Cardiac fibroblast (primary cell): Measurements from ENCODE around the gene BAHD1.

Experiments used
- DNase-seq, 2 donors: peaks; one replicate each; pipeline versions ENCODE4 v3.0.0 to v3.0.0-alpha.2; 2010; ENCODE audit warnings: low read depth in 2 of 2
- H3K4me3 ChIP-seq, 2 donors: replicated peaks in 1 of 2; 1 replicate in 1 of 2; 2 replicates in 1 of 2; pipeline ENCODE4 v1.5.1; 2011; ENCODE audit warnings: low read depth in 2 of 2, low read length in 2 of 2, mild to moderate bottlenecking in 2 of 2, moderate library complexity in 1 of 2
- TF ChIP-seq, protein P1 (sequence below): IDR thresholded peaks from one replicate; pipeline ENCODE4 v1.5.1; 2011; ENCODE audit warnings: low read depth, mild to moderate bottlenecking, low read length, inconsistent platforms

The BAHD1 gene

DNA sequence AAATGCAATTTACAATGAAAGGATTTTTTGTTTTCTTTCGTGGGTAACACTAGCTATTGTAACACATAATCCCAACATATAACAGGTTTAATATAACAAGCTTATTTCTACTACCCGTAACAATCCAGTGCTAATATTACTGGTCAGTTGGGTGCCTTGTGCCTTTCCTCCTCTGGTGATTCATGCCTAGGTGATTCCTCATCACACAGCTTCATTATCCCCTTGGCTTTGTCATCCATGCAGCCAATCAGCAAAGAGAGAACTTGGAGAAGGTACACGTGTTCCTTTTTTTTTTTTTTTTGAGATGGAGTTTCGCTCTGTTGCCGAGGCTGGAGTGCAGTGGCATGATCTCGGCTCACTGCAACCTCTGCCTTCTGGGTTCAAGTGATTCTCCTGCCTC lies 60.7 kb downstream of the BAHD1 start:
- H3K4me3 ChIP-seq: no peak overlapping the region
- TF ChIP-seq, protein P1, sequence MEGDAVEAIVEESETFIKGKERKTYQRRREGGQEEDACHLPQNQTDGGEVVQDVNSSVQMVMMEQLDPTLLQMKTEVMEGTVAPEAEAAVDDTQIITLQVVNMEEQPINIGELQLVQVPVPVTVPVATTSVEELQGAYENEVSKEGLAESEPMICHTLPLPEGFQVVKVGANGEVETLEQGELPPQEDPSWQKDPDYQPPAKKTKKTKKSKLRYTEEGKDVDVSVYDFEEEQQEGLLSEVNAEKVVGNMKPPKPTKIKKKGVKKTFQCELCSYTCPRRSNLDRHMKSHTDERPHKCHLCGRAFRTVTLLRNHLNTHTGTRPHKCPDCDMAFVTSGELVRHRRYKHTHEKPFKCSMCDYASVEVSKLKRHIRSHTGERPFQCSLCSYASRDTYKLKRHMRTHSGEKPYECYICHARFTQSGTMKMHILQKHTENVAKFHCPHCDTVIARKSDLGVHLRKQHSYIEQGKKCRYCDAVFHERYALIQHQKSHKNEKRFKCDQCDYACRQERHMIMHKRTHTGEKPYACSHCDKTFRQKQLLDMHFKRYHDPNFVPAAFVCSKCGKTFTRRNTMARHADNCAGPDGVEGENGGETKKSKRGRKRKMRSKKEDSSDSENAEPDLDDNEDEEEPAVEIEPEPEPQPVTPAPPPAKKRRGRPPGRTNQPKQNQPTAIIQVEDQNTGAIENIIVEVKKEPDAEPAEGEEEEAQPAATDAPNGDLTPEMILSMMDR: no peak
- DNase-seq: peak in 1 of 2 donors; percentile 28

DNA sequence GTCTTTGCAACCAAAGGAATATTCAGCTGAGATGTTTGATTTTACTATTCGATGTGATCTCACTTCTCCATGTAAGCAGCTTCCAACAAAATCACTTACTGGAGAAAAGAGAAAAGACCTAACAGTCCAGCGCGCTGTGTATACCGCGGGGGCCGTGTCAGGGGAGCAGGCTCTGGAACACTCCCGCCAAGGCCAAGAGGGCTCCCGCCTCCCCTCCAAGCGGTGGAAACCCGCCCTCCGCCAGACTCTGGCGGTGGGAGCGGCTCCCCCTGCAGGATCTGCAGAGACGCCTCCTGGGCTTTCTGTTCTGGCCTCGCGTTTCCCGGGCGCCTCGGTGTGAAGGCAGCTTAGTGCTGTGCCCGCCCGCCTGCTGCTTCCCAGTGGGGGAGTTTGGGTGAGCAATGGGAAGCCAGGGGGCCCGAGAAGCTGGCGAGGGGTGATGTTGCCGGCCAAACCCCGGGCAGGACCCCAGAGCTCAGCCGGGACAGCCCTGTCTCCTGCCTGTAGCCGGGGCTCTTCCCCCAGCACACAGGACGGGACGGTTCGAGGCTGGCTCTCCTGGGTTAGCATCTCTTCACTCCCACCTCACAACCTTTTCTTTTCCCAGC lies 66.3 kb downstream of the BAHD1 start:
- peak overlapping the region; percentile 28 to 37 for H3K4me3 ChIP-seq
- TF ChIP-seq, protein P1: peak; percentile 84
- DNase-seq: peak; percentile 72 to 80

DNA sequence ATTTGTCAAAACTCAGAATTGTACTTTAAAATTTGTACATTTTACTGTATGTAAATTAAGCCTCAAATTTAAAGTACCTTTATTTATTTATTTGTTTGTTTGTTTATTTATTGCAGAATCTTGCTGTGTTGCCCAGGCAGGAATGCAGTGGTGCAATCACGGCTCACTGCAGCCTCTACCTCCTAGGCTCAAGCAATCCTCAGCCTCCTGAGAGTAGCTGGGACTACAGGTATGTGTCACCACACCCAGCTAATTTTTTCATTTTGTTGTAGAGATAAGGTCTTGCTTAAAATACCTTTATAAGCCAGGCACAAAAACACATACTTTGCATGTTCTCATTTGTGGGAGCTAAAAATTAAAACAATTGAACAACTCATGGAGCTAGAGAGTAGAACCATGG lies 67.5 kb downstream of the BAHD1 start:
- TF ChIP-seq, protein P1: no peak
- H3K4me3 ChIP-seq: no peak overlapping the region
- DNase-seq: no peak

DNA sequence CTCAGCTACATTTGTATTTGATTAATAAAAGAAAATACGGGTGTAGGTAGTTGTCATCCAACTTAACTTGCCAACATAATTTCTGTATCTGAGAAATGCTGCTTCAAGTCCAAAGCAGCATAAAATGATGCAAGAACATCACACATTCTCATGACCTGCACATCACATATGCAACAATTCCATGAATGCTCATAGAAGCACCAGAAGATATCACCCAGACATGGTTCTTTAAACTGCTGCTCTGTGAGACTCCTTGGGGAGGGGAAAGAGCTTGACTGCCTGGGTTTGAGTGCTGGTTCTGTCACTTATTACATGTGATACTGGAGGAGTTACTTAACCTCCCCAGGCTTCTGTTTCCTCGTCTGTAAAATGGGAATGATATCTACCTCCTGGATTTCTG lies 69.4 kb downstream of the BAHD1 start:
- H3K4me3 ChIP-seq: no peak overlapping the region
- TF ChIP-seq, protein P1: no peak
- peak in 1 of 2 donors; percentile 31 for DNase-seq

DNA sequence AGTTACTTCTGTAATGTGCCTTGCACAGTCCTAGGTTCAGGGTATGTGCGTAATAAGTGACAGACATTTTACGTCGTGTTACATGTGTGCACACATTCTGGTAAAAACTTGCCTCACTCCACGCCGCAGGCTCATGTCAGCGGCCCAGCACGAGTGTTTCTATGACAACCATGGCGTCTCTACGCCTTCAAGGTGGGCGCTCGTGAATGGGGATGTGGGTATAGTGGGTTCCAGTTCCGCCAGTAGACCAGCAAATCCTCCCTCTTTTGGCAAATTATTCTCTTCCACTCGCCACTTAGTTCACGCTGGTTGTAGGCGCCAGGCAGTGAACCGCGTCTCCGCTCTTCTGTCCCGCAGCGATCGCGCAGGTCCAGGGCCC lies 70.3 kb downstream of the BAHD1 start:
- DNase-seq: no peak
- peak overlapping the region; percentile 55 to 58 for H3K4me3 ChIP-seq
- TF ChIP-seq, protein P1: no peak

DNA sequence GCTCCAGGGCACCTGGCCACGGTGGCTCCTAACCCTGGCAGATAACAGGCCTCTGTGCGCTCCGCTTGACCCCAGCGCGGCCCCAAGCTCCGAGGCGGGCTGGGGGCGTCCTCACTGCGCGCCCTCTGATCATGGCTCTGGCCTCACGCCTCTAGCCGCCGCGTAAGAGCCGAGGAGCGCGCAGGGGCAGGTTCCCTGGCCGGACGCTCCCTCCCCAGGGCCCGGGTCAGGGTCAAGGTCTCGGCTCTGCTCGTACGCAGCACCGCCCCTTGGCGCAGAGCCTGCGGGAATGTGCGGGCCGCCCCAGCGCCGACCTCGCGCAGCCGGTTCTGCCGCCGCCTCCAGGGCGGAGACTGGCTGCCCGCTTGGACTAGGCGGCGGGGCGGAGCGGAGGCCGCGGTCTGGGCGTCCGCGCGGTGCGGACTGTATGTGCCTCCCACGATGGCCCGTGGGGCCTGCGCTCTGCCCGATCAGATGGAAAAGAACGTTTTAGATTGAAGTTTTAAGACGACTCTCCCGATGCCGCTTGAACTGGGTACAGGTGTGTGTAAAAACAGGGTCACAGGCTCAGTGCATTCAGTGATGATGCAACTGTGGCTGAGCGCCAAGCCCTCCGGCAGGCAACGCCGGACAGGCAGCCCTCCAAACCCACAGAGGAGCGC lies 70.8 kb downstream of the BAHD1 start:
- H3K4me3 ChIP-seq: peak overlapping the region; percentile 55 to 58
- TF ChIP-seq, protein P1: no peak
- DNase-seq: peak; percentile 38 to 52
